Cardiac fibroblast (primary cell): ENCODE measurements around the gene RELCH.

Source experiments
- DNase-seq, 2 donors: peaks; one replicate each; pipeline versions ENCODE4 v3.0.0 to v3.0.0-alpha.2; 2010; ENCODE audit warnings: low read depth in 2 of 2
- H3K4me3 ChIP-seq, 2 donors: replicated peaks in 1 of 2; 1 replicate in 1 of 2; 2 replicates in 1 of 2; pipeline ENCODE4 v1.5.1; 2011; ENCODE audit warnings: low read depth in 2 of 2, low read length in 2 of 2, mild to moderate bottlenecking in 2 of 2, moderate library complexity in 1 of 2
- TF ChIP-seq, protein P1 (sequence below): IDR thresholded peaks from one replicate; pipeline ENCODE4 v1.5.1; 2011; ENCODE audit warnings: low read depth, mild to moderate bottlenecking, low read length, inconsistent platforms

RELCH gene

DNA sequence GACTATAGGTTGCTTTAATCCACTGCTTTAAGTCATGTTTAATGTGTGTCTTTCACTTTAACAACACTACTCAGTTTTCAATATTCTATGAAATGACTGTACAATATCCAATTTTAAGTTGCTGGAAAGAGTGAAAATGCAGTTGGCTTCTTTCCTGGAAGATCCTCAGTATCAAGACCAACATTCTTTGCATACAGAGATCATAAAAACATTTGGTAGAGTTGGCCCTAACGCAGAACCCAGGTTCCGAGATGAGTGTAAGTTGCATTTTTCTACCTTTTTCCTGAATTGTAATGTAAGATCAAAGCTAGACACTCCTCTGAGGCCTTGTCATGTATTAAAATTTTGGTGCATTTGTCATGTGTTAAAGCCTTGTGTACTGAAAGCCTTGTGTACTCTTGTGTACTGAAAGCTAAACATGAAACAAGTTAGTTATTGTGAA, 95.2 kb downstream of the RELCH start:
- TF ChIP-seq, protein P1, sequence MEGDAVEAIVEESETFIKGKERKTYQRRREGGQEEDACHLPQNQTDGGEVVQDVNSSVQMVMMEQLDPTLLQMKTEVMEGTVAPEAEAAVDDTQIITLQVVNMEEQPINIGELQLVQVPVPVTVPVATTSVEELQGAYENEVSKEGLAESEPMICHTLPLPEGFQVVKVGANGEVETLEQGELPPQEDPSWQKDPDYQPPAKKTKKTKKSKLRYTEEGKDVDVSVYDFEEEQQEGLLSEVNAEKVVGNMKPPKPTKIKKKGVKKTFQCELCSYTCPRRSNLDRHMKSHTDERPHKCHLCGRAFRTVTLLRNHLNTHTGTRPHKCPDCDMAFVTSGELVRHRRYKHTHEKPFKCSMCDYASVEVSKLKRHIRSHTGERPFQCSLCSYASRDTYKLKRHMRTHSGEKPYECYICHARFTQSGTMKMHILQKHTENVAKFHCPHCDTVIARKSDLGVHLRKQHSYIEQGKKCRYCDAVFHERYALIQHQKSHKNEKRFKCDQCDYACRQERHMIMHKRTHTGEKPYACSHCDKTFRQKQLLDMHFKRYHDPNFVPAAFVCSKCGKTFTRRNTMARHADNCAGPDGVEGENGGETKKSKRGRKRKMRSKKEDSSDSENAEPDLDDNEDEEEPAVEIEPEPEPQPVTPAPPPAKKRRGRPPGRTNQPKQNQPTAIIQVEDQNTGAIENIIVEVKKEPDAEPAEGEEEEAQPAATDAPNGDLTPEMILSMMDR: no peak
- no peak overlapping the region for H3K4me3 ChIP-seq
- DNase-seq: peak; percentile 79 to 80

DNA sequence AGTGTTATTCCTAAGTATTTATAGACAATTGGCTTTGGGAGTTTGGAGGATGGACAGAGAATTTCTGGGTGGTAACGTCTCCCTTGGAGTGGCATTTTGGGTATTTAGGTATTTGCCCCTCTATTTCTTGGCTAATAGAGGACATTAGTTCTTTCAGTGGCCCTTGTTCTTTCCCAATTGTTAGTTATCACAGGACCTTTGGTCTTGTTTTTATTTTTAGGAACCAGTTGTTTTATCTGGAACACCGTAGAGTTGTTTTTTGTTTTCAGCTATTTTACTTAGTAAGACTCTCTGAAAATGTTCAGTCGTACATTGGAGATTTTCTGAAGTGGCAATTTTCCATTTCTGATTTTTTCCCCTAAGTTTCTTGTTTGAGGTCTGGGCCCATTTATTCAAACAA, 97.6 kb downstream of the RELCH start:
- no peak for DNase-seq
- TF ChIP-seq, protein P1: no peak
- H3K4me3 ChIP-seq: no peak overlapping the region

GRCh38 chr18:62285281-62285680, 98.2 kb downstream of the RELCH start:
- no peak overlapping the region for H3K4me3 ChIP-seq
- TF ChIP-seq, protein P1: no peak
- DNase-seq: no peak

DNA sequence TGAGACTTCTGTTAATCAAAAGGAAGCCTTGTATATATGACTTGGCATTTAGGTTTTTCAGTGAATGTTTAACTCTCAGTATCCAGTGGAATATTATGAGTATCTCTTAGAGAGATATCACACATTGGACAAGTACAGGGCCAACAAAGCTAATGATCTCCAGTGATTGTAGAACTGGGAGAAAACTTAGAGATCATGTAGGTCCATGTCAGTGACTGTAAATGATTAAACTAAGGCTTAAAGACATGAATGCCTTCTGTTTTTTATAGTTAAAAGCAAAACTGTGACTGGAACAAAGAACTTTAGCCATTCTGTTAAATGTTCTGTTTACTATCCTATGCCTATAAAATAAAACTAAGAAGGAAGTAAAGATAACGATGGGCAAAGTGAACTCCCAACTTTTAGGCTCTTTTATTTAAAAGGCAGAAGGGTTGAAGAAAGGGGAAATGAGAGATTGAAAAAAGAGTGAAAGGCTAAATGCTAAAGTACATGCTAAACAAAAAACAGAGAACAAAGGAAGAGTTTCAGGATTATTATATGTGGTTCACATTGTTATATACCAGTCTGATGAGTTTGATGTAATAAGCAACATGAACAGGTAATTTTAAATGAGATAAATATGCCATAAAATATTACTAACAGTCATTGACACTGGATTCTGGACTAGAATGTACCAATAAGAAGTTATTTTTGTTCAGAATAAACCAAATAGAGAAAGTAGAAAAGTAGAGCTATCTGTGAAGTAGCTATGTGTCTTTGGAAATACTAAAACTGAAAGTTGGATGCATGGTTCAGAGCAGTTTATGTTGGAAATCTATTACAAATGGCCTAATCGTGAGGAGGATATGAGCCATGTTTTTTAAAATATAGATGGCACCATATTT, 101.0 kb downstream of the RELCH start:
- H3K4me3 ChIP-seq: no peak overlapping the region
- TF ChIP-seq, protein P1: no peak
- DNase-seq: no peak

DNA sequence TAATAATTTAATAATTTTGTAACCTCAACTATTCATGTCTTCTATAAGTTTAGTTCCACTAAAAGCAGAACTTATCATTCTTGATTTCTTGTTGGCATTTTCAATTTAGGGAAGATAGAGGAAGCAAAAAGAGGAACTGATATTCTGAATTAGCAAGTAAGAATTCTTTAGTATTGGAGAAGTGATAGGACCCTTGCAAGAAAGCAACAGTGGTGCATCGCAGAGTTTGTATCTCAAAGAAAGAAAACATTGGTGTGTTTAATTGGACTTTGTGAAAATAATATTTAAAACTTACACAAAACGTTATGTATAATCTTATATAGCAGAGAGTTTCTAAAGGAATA, 101.6 kb downstream of the RELCH start:
- no peak for DNase-seq
- H3K4me3 ChIP-seq: no peak overlapping the region
- TF ChIP-seq, protein P1: no peak

DNA sequence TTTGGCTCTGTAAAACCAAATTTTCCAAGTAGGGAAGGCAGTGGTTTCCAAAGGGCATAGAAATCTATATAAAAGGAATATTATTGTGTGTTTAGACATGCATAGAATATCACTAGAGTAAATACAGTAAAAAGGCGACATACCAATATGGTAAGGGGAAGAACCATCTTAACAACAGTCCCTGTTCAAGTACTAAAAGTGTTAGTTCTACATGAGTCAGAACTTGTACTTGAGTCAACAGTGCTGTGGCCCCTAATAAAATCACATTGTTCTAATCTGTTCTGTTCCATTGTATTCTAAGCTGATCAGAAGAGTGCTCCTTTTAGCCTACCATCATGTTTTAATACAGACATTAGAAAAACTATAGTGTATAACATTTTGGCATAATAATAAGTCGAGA, 102.0 kb downstream of the RELCH start:
- TF ChIP-seq, protein P1: no peak
- DNase-seq: no peak
- H3K4me3 ChIP-seq: no peak overlapping the region

DNA sequence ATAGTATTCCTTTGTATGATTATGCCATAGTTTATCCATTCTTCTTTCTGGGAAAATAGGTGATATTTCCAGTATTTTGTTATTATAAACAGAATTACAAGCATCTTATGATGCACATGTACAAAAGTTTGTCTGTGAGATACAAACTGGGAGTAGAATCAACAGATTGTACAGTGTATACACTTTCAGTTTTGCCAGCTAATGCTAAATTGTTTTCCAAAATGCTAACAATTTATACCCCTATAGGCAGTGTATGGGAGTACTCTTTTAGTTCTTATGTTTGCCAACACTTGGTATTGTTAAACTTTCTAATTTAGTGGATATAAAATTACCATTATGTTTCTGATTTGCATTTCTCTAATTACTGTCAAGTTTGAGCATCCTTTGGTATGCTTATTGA, 107.0 kb downstream of the RELCH start:
- DNase-seq: no peak
- TF ChIP-seq, protein P1: no peak
- no peak overlapping the region for H3K4me3 ChIP-seq
